HepG2 (cell line): ENCODE results near the gene PVR. TPM values are rescaled to one million over a fixed set of nuclear protein-coding genes. Genes with fewer than 3 reads are reported as not detected.

Experiments used
- AHR ChIP-seq: IDR thresholded peaks from 2 replicates; pipeline ENCODE4 v1.6.1; 2018; ENCODE audit warnings: missing genetic modification reagents, missing compliant biosample characterization
- FOXC1 ChIP-seq: sonication (generic); formaldehyde crosslinking; IDR thresholded peaks from 2 replicates; pipeline ENCODE4 v1.8.0; 2022; ENCODE audit warnings: mild to moderate bottlenecking, missing genetic modification reagents, borderline replicate concordance
- GTF2F1 ChIP-seq: fragments of 150-350 bp; IDR thresholded peaks from 2 replicates; pipeline ENCODE4 v1.6.1; 2014; ENCODE audit warnings: low read length
- NFATC3 ChIP-seq: sonication (generic); formaldehyde crosslinking; IDR thresholded peaks from 2 replicates; pipeline ENCODE4 v1.5.1; 2020; ENCODE audit warnings: mild to moderate bottlenecking, missing genetic modification reagents
- POLR2A ChIP-seq, 2 experiments: IDR thresholded peaks; 2 replicates each; pipeline ENCODE4 v1.6.1; 2011; ENCODE audit warnings: low read depth in 2 of 2, low read length in 2 of 2, mild to moderate bottlenecking in 1 of 2, moderate library complexity in 1 of 2; ENCODE audit not compliant: insufficient read depth in 1 of 2
- RAD51 ChIP-seq: fragments of 450-650 bp; IDR thresholded peaks from 2 replicates; pipeline ENCODE4 v1.6.1; 2016; ENCODE audit warnings: borderline replicate concordance
- SPEN ChIP-seq: sonication (generic); formaldehyde crosslinking; IDR thresholded peaks from 2 replicates; pipeline ENCODE4 v1.5.1; 2020; ENCODE audit warnings: low read depth, mild to moderate bottlenecking, missing genetic modification reagents
- ZNF256 ChIP-seq: sonication (generic); formaldehyde crosslinking; conservative IDR thresholded peaks from 2 replicates; pipeline ENCODE4 v1.4.0; 2020; ENCODE audit warnings: missing genetic modification reagents
- ZNF768 ChIP-seq: sonication (generic); formaldehyde crosslinking; IDR thresholded peaks from 2 replicates; pipeline ENCODE4 v1.4.0; 2020; ENCODE audit warnings: missing genetic modification reagents
- ZSCAN22 ChIP-seq: sonication (generic); formaldehyde crosslinking; IDR thresholded peaks from 2 replicates; pipeline ENCODE4 v1.4.0; 2020; ENCODE audit warnings: mild to moderate bottlenecking, missing genetic modification reagents
- polyA plus RNA-seq, 8 experiments: library from polyadenylated mRNA; depleted of rRNA in 3 of 8; stranded (reverse) in 7 of 8; unstranded in 1 of 8; fragments of >200 nt; fragmentation: Illumina TruSeq in 4 of 8; extraction: Trizol in 4 of 8; gene quantifications; 2 replicates each; pipeline versions ENCODE4 v1.2.1 to v1.2.3, GENCODE V29; 2011 to 2016; ENCODE audit warnings: low read depth in 4 of 8, missing spikeins in 1 of 8, mixed read lengths in 1 of 8; ENCODE audit not compliant: insufficient read depth in 1 of 8
- total RNA-seq, 5 experiments: library from RNA; depleted of rRNA; stranded (reverse); fragments of >200 nt; fragmentation: Illumina TruSeq; extraction: Trizol; gene quantifications; 2 replicates each; pipeline ENCODE4 v1.2.3, GENCODE V29; 2016; ENCODE audit warnings: low read depth in 1 of 5
- TF ChIP-seq, protein P1 (sequence below), 2 experiments: sonication (generic) in 1 of 2; formaldehyde crosslinking in 1 of 2; IDR thresholded peaks; 2 replicates each; pipeline versions ENCODE4 v1.4.0 to v1.6.1; 2018 to 2020; ENCODE audit warnings: missing genetic modification reagents in 2 of 2, borderline replicate concordance in 1 of 2, low read depth in 1 of 2, mild to moderate bottlenecking in 1 of 2, missing biosample characterization in 1 of 2
- TF ChIP-seq, protein P2 (sequence below): sonication (generic); formaldehyde crosslinking; IDR thresholded peaks from 2 replicates; pipeline ENCODE4 v1.9.0; 2022; ENCODE audit warnings: missing genetic modification reagents, mild to moderate bottlenecking, borderline replicate concordance
- TF ChIP-seq, protein P3 (sequence below): sonication (generic); formaldehyde crosslinking; IDR thresholded peaks from 2 replicates; pipeline ENCODE4 v1.5.1; 2020; ENCODE audit warnings: mild to moderate bottlenecking, missing genetic modification reagents, borderline replicate concordance
- TF ChIP-seq, protein P4 (sequence below): sonication (generic); formaldehyde crosslinking; IDR thresholded peaks from 2 replicates; pipeline ENCODE4 v1.5.0; 2020; ENCODE audit warnings: mild to moderate bottlenecking, missing genetic modification reagents

Gene PVR
- total and polyA plus RNA-seq, 2 of the 13 experiments (the other 11 are each of a cell fraction or from before 2014, with no cell fraction given) = 43.4 to 46.6 TPM

DNA sequence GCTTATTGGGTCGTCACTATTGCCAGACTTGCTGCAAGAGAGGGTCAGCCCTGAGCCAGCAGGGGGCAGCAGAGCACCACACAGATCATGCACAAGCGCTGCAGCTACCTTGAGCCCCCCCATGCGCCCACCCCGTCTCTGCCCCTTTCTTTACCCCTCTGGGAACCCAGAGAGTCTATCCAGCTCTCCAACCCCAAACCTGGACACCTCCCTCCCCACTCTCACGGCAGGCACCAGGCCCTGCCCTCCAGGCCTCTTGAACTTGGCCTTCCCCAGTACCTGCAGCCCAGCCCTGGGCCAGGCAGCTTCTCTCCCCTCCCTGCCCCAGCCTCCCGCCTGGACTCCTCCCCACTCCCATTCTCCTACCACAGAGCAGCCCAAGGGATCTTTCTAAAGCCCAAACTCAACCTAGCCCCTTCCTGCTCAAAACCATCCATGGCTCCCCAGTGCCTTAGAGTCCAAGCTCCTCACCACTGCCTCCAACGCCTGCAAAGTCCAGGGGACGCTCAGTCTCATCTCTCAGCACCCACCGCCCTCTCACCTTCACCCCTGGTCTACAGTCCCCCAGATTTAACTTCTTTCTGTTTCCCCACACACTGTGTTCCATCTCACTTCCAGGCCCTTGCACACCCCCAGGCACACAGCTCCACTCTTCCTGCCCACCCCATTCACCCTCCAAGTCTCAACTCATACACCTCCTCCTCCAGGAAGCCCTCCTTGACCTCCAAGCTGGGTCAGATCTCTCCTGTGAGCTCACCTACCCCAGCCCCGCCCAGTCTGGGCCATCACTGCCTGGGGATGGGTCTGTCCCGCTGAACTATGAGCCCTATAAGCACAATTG lies 45.8 kb downstream of the PVR start (continued):
- TF ChIP-seq, protein P1, sequence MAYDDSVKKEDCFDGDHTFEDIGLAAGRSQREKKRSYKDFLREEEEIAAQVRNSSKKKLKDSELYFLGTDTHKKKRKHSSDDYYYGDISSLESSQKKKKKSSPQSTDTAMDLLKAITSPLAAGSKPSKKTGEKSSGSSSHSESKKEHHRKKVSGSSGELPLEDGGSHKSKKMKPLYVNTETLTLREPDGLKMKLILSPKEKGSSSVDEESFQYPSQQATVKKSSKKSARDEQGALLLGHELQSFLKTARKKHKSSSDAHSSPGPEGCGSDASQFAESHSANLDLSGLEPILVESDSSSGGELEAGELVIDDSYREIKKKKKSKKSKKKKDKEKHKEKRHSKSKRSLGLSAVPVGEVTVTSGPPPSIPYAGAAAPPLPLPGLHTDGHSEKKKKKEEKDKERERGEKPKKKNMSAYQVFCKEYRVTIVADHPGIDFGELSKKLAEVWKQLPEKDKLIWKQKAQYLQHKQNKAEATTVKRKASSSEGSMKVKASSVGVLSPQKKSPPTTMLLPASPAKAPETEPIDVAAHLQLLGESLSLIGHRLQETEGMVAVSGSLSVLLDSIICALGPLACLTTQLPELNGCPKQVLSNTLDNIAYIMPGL (CRISPR knock-in tag; IDR thresholded peaks at IDR 0.05; ENCODE audit: borderline replicate concordance in 1 of 2, low read depth in 1 of 2) = peak in 1 of 2 experiments; percentile 32; a peak in 2 of 4 replicates
- 0 out of 2 replicates have a peak, but pooled peaks have one; percentile 17 for TF ChIP-seq ZSCAN22
- no peak for TF ChIP-seq NFATC3 (CRISPR knock-in tag)
- TF ChIP-seq, protein P2, sequence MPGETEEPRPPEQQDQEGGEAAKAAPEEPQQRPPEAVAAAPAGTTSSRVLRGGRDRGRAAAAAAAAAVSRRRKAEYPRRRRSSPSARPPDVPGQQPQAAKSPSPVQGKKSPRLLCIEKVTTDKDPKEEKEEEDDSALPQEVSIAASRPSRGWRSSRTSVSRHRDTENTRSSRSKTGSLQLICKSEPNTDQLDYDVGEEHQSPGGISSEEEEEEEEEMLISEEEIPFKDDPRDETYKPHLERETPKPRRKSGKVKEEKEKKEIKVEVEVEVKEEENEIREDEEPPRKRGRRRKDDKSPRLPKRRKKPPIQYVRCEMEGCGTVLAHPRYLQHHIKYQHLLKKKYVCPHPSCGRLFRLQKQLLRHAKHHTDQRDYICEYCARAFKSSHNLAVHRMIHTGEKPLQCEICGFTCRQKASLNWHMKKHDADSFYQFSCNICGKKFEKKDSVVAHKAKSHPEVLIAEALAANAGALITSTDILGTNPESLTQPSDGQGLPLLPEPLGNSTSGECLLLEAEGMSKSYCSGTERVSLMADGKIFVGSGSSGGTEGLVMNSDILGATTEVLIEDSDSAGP (CRISPR knock-in tag) = peak; percentile 48; the same call in 1 of the 2 replicates
- no peak for TF ChIP-seq GTF2F1
- peak; percentile 61; the same call in 1 of the 2 replicates for TF ChIP-seq FOXC1 (CRISPR knock-in tag)
- TF ChIP-seq ZNF768 (CRISPR knock-in tag) = no peak
- TF ChIP-seq AHR (CRISPR knock-in tag) = 0 out of 2 replicates have a peak, but pooled peaks have one; percentile 59
- TF ChIP-seq, protein P3, sequence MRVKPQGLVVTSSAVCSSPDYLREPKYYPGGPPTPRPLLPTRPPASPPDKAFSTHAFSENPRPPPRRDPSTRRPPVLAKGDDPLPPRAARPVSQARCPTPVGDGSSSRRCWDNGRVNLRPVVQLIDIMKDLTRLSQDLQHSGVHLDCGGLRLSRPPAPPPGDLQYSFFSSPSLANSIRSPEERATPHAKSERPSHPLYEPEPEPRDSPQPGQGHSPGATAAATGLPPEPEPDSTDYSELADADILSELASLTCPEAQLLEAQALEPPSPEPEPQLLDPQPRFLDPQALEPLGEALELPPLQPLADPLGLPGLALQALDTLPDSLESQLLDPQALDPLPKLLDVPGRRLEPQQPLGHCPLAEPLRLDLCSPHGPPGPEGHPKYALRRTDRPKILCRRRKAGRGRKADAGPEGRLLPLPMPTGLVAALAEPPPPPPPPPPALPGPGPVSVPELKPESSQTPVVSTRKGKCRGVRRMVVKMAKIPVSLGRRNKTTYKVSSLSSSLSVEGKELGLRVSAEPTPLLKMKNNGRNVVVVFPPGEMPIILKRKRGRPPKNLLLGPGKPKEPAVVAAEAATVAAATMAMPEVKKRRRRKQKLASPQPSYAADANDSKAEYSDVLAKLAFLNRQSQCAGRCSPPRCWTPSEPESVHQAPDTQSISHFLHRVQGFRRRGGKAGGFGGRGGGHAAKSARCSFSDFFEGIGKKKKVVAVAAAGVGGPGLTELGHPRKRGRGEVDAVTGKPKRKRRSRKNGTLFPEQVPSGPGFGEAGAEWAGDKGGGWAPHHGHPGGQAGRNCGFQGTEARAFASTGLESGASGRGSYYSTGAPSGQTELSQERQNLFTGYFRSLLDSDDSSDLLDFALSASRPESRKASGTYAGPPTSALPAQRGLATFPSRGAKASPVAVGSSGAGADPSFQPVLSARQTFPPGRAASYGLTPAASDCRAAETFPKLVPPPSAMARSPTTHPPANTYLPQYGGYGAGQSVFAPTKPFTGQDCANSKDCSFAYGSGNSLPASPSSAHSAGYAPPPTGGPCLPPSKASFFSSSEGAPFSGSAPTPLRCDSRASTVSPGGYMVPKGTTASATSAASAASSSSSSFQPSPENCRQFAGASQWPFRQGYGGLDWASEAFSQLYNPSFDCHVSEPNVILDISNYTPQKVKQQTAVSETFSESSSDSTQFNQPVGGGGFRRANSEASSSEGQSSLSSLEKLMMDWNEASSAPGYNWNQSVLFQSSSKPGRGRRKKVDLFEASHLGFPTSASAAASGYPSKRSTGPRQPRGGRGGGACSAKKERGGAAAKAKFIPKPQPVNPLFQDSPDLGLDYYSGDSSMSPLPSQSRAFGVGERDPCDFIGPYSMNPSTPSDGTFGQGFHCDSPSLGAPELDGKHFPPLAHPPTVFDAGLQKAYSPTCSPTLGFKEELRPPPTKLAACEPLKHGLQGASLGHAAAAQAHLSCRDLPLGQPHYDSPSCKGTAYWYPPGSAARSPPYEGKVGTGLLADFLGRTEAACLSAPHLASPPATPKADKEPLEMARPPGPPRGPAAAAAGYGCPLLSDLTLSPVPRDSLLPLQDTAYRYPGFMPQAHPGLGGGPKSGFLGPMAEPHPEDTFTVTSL (CRISPR knock-in tag) = 0 out of 2 replicates have a peak, but pooled peaks have one; percentile 34
- TF ChIP-seq RAD51 = no peak
- TF ChIP-seq, protein P4, sequence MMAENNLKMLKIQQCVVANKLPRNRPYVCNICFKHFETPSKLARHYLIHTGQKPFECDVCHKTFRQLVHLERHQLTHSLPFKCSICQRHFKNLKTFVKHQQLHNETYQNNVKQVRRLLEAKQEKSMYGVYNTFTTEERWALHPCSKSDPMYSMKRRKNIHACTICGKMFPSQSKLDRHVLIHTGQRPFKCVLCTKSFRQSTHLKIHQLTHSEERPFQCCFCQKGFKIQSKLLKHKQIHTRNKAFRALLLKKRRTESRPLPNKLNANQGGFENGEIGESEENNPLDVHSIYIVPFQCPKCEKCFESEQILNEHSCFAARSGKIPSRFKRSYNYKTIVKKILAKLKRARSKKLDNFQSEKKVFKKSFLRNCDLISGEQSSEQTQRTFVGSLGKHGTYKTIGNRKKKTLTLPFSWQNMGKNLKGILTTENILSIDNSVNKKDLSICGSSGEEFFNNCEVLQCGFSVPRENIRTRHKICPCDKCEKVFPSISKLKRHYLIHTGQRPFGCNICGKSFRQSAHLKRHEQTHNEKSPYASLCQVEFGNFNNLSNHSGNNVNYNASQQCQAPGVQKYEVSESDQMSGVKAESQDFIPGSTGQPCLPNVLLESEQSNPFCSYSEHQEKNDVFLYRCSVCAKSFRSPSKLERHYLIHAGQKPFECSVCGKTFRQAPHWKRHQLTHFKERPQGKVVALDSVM (CRISPR knock-in tag) = peak; percentile 41; the same call in 1 of the 2 replicates
- TF ChIP-seq POLR2A (IDR thresholded peaks at IDR 0.05; ENCODE audit: insufficient read depth in 1 of 2, low read depth in 2 of 2, low read length in 2 of 2) = no peak
- no peak for TF ChIP-seq ZNF256 (CRISPR knock-in tag)
- peak; percentile 50; the same call in 1 of the 2 replicates for TF ChIP-seq SPEN (CRISPR knock-in tag)
